Measurements from ENCODE around the gene SAMD5. TPM values are rescaled to one million over a fixed set of nuclear protein-coding genes. Genes with fewer than 3 reads are reported as not detected.

SAMD5 gene
- total RNA-seq, 1 donor: 0.09 TPM

DNA sequence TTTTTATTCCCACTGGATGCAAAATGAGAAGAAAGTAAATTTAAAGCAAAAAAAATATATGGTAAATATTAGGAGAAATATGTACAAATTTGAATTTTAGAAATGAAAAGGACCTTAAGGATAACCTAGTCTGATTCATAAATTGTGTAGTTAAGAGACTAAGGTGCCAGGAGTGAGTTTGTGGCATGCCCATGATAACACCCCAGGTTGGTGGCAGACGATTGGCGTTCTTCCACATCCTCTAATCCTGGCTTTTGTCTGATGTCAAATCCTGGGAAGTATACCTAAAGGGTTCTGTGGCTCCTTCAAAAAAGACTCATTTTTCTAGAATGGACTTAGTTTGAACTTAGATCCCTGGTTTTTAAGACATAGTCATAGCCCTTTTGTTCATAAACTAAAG lies 62.2 kb downstream of the SAMD5 start:
- DNase-seq (ENCODE audit: low read depth): no peak
- TF ChIP-seq, protein P1, sequence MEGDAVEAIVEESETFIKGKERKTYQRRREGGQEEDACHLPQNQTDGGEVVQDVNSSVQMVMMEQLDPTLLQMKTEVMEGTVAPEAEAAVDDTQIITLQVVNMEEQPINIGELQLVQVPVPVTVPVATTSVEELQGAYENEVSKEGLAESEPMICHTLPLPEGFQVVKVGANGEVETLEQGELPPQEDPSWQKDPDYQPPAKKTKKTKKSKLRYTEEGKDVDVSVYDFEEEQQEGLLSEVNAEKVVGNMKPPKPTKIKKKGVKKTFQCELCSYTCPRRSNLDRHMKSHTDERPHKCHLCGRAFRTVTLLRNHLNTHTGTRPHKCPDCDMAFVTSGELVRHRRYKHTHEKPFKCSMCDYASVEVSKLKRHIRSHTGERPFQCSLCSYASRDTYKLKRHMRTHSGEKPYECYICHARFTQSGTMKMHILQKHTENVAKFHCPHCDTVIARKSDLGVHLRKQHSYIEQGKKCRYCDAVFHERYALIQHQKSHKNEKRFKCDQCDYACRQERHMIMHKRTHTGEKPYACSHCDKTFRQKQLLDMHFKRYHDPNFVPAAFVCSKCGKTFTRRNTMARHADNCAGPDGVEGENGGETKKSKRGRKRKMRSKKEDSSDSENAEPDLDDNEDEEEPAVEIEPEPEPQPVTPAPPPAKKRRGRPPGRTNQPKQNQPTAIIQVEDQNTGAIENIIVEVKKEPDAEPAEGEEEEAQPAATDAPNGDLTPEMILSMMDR (IDR thresholded peaks at IDR 0.05; ENCODE audit: insufficient read depth, low read length): no peak
- no peak overlapping the region for H3K4me3 ChIP-seq (ENCODE audit: low read depth, low read length)

DNA sequence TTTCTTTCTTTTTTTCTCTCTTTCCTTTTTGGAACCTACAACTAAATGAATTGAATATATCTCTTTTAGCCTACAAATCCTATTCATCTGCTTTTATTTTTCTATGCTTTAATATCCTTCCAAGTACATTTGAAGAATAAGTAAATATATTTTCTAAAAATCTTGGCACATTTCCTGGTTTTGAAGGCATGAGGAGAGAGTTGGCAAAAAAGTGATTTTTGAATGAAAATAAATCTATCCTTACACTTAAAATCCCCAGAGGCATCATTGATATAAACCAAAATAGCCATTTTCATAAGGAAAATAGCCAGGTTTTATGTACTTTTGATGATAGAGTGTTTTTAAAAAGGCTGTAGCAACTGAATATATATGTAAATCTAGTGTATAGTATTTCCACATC lies 69.0 kb downstream of the SAMD5 start:
- H3K4me3 ChIP-seq (ENCODE audit: low read depth, low read length): no peak overlapping the region
- TF ChIP-seq, protein P1 (IDR thresholded peaks at IDR 0.05; ENCODE audit: insufficient read depth, low read length): no peak
- no peak for DNase-seq (ENCODE audit: low read depth)

DNA sequence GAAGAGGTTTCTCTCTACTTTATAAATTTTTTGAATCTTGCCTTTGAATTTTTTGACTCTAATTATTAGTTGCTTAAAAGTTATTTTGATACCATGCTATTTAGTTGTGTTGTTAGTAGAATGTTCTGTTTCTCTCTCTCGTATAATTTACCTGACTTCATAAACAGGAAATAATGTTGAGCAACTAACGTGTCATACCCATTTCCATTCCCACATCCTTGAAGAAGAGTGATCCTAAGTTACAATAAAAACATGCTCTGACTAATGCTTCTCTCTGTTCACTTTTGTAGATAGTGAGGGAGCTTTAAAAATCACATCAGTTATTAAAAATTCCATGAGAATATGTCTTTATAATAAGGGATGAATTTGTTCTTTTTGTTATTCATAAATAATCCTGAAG lies 69.7 kb downstream of the SAMD5 start:
- DNase-seq (ENCODE audit: low read depth): no peak
- TF ChIP-seq, protein P1 (IDR thresholded peaks at IDR 0.05; ENCODE audit: insufficient read depth, low read length): no peak
- H3K4me3 ChIP-seq (ENCODE audit: low read depth, low read length): no peak overlapping the region

DNA sequence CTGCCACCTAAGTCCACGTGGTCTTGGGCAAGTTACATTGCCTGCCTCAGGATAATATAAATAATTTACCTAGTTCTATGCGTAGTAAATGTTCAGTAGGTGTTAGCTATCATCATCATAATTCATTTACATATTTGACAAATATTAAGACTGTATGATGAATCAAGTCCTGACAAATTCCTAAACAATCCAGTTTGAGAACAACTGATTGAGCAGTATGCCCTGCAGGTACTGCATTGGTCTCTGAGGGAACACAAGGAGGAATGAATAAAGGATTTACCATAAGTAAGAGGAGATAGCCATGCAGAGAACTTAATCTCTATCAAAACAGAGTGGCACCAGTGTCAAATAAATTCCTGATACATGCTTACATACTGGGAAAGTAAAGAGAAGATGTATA lies 70.4 kb downstream of the SAMD5 start:
- DNase-seq (ENCODE audit: low read depth): no peak
- no peak overlapping the region for H3K4me3 ChIP-seq (ENCODE audit: low read depth, low read length)
- TF ChIP-seq, protein P1 (IDR thresholded peaks at IDR 0.05; ENCODE audit: insufficient read depth, low read length): no peak

DNA sequence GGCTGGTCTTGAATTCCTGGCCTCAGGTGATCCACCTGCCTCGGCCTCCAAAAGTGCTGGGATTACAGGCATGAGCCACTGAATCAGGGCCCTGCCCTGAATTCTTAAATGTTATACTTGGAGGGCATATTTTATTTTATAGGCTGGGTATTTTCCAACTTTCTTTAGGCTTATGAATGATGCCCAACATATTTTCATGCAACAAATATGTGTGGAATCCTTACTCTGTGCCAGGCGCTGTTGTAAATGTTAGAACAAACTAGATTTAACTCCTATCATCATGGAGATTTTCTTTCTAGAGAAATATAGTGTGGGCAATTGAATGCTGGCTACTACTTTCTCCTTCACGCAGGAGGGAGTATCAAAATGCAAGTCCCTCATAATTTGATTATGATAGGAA lies 71.2 kb downstream of the SAMD5 start:
- TF ChIP-seq, protein P1 (IDR thresholded peaks at IDR 0.05; ENCODE audit: insufficient read depth, low read length): no peak
- DNase-seq (ENCODE audit: low read depth): peak; percentile 1
- no peak overlapping the region for H3K4me3 ChIP-seq (ENCODE audit: low read depth, low read length)

DNA sequence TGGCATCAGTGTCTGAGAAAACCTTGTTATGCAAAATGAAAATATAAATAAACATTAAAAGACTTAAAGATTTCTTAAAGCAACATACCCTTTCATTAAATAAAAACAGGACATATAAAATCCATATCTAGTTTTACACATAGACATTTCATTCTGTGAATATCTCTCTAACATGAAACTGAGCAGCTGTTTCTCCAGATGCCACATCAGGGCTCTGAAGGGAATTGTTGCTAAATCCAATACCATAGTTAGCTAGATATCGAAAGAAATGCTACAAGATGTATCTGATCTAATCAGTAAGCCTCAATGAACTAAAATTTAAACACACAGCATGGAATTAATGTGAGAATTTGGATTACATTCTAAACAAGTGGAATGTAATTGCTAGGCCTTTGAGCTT lies 74.5 kb downstream of the SAMD5 start:
- DNase-seq (ENCODE audit: low read depth): no peak
- no peak overlapping the region for H3K4me3 ChIP-seq (ENCODE audit: low read depth, low read length)
- TF ChIP-seq, protein P1 (IDR thresholded peaks at IDR 0.05; ENCODE audit: insufficient read depth, low read length): no peak

DNA sequence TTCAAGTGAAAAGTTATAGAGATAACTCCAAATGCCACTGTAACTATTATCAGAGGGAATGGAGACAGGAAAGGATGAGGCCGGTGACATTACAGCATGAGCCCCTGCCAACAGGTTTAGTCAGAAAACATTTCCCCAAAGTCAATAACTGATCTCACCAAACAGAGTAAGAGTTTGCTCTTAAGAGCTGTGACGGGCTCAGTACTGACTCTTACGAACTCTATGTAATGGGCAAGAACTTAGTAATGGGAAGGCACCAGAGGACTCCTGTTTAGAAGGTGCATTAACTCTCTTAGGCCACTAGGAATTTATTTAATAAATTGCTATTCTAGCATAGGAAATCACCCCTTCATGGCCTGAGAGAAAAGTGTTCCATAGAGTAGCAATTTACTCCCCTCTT lies 76.8 kb downstream of the SAMD5 start:
- TF ChIP-seq, protein P1 (IDR thresholded peaks at IDR 0.05; ENCODE audit: insufficient read depth, low read length): no peak
- no peak for DNase-seq (ENCODE audit: low read depth)
- H3K4me3 ChIP-seq (ENCODE audit: low read depth, low read length): no peak overlapping the region
